Measurements from ENCODE around the gene CCDC127.
"Not testable (repeated sequence)": the region's sequence is repeated elsewhere in the genome, so short reads cannot be mapped to it uniquely, and the experiment has no call there.

The CCDC127 gene

GRCh38 chr5:200985-201384, 17.0 kb downstream of the CCDC127 start:
- DNase-seq: no peak

DNA sequence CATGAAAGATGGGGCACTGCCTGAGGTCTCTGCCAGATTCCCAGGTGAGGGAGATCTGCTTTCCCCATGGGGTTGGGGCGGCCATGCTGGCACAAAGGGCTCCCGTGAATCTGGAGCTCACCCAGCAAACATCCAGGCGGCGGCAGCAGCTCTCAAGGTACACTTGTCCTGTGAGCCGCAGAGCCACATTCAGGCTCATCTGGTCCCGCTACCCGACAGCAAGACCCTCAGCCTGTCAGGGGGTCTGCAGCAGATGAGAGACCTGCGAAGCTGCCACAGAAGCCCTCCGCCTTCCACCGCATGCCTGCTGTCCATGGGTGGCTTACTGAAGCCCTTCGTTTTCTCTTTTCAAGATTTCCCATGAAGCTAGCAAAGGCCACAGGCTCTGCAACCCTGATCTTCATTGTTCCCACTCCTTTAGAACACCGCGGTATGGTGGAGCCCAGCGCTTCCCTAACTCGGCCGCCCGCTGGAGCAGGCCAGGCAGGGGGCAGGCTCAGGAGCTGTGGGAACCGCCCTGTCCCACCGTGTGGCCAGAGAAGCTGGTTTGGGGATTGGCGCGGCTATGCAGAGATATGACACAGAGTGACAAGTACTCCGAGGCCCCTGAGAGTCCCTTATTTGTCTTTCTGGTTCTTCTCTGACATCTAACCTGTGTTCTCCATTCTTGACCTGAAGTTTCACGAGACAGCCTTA, 17.9 kb downstream of the CCDC127 start:
- no peak for DNase-seq

DNA sequence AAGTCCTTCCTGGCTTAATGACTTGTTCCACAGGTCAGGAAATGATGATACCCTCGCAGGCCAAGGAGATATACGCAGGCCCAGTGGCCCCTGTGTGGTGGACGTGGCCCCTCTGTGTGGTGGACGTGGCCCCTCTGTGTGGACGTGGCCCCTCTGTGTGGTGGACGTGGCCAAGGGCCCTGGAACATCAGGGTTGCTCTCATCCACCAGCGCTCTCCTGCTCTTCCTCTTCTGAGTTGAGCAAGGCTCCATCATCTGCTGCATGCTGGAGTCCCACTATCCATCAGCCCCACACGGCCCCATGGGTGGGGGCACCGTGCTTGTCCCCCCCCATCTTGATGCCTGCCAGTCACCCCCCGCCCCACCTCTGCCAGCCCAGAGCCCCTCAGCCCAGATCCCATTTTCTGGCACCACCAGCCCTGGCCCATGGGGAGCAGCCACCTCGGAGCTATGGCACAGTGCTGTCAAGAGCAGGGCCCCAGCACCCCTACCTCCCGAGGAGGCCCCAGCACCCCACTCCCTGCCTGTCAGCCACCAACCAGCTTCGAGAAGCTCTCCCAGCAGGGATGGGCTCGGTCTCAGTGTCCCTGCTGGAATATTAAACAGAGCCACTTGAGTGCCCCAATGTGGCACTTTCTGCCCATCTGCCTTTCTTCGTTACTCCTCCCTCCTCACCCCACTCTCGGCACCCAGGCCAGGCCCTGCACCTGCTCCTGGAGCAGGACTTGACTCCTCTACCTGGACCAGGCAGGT, 18.6 kb downstream of the CCDC127 start:
- DNase-seq: no peak

GRCh38 chr5:198516-199196, 19.3 kb downstream of the CCDC127 start:
- DNase-seq: no peak

- DNase-seq: no peak
Measured at GRCh38 chr5:197892-198489, 20.0 kb downstream of the CCDC127 start.

- DNase-seq: not testable (repeated sequence)
Measured at GRCh38 chr5:197031-197430, 20.9 kb downstream of the CCDC127 start.

- DNase-seq: no peak
Measured at GRCh38 chr5:196350-196749, 21.6 kb downstream of the CCDC127 start.

- no peak for DNase-seq
Measured at GRCh38 chr5:195401-196160, 22.4 kb downstream of the CCDC127 start.

- no peak for DNase-seq
Measured at GRCh38 chr5:194603-195209, 23.2 kb downstream of the CCDC127 start.

GRCh38 chr5:194102-194501, 23.9 kb downstream of the CCDC127 start:
- DNase-seq: no peak

- no peak for DNase-seq
Measured at GRCh38 chr5:192970-193831, 24.8 kb downstream of the CCDC127 start.

GRCh38 chr5:192691-192969, 25.3 kb downstream of the CCDC127 start:
- DNase-seq: no peak

DNA sequence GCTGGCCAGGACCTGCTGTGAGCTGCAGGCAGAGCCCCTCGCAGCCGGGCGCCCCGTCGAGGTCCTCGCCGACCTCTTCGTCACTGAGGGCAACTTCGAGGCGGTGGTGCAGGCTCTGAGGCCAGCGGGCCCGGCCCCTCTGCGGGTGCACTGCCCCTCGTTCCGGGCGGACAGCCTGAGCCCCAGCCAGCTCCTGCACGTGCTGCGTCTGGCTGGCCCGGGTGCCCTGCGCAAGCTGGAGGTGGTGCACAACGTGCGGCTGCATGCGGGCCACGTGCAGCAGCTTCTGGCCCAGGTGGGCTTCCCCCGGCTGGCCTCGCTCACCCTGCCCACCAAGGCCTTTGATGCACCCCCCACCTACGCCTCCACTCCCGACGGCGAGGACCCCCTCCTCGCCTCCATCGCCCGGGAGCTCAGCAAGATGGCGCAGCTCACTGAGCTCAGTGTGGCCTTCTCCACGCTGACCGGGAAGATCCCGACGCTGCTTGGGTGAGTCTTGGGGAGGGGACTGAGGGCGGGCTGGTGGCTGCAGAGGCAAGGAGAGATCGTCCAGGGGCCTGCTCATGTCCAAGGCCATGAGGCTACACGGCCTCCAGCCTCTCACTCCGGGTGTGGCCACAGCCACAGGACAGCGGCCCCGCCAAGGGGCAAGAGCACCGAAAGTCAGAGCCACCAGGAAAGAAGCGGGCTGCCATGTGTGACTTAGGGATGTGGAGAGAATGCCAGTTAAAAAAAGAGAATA, 25.8 kb downstream of the CCDC127 start:
- DNase-seq: no peak

DNA sequence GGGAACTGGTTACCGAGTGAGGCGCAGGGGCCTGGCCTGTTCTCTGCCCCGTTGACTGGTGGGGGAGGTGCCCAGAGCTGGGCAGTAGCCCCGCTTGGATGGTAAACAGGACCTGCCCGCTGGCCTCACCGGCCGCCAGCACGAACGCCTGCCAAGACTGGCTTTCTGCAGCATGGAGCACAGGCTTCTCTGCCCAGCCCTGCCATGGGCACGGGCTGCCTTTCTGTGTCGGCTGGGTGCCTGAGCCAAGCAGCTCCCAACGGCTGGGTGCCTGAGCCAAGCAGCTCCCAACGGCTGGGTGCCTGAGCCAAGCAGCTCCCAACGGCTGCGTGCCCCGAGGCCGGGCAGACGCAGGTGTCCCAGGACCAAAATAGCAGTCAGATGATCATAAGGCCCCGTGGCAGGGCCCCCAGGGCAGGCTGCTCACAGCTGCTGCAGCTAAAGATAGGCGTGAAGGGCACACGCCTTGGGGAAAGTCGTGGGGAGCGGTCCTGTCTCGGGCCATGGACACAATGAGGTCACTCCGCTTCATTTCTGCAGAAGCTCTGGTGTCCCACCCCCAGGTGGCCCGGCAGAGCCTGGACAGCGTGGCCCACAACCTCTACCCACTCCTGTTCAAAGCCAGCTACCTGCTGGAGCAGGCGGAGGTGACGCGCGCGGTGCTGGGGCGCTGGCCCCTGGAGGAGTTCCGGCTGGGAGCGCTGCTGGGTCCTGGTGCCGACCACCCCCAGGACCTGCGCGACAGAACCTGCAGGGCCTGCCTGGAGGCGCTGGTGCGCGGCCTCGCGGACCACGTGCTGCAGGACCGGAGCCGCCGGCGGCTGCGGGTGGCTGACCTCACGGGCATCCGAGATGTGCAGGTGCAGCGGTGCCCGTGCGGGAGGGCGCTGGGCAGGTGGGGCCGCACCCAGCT, 26.7 kb downstream of the CCDC127 start, which contains the start of gene LRRC14B:
Gene LRRC14B, plus strand, starts transcription at position 460 of the 913 bp plus-strand sequence. Its CDS starts 44 bp downstream, at position 504.
- DNase-seq: no peak

GRCh38 chr5:190366-191035, 27.5 kb downstream of the CCDC127 start:
- no peak for DNase-seq

GRCh38 chr5:189976-190365, 28.0 kb downstream of the CCDC127 start:
- no peak for DNase-seq

GRCh38 chr5:189486-189885, 28.5 kb downstream of the CCDC127 start:
- DNase-seq: no peak

DNA sequence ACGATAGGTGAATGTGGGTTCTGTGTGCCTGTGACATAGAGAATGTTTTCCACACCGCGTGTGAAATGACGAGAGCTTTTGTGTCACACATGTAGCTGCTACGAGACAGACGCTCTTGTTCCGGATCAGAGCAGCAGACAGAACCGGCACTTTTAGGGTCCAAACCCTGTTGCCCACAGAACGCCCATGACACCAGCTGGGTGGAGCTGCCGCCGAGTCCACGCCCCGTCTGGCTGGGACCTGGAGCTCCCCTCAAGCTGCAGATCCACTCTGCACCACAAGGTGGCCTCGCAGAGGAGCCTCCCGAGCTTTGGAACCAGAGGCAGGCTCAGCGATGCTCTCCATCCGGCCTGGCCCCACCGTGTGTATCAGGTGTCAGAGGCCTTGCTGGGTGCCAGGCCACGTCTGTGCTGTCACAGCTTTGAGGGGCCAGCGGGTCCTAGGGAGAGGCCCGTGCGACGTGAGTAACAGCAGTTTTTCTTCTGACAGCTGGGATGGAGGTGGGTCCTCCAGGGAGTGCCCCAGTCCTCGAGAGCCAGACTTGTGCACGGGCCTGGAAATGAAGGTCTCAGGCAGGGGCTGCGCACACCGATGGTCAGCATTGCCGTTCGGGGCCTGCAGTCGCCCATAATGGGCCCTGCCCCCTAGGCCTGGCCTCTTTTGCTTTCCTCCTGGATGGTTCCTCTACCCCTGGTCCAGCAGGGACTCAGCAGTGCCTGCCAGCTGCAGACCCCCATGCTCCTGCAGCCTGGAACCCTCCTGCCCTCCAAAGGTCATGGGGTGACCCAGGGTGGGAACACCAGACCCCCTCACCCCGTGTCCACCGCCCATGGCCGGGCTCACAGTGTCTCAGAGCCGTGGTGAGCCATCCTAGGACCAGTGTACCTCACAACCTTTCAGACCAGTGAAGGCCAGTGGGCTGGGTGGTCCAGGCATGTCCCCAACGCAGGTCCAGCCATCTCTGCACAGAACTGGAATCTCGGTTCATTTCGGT, 29.2 kb downstream of the CCDC127 start:
- peak; percentile 76 for DNase-seq
